GM12873 (cell line): ENCODE results near the gene FRMD5.

ENCODE experiments used
- TF ChIP-seq, protein P1 (sequence below): IDR thresholded peaks from 2 replicates; pipeline ENCODE4 v1.5.1; 2012; ENCODE audit warnings: low read depth, mild to moderate bottlenecking, moderate library complexity, low read length, control low read depth; ENCODE audit not compliant: insufficient read depth; ENCODE audit errors: missing control alignments

FRMD5 gene

GRCh38 chr15:44066211-44066827 is 128.8 kb downstream of the FRMD5 start:
- TF ChIP-seq, protein P1, sequence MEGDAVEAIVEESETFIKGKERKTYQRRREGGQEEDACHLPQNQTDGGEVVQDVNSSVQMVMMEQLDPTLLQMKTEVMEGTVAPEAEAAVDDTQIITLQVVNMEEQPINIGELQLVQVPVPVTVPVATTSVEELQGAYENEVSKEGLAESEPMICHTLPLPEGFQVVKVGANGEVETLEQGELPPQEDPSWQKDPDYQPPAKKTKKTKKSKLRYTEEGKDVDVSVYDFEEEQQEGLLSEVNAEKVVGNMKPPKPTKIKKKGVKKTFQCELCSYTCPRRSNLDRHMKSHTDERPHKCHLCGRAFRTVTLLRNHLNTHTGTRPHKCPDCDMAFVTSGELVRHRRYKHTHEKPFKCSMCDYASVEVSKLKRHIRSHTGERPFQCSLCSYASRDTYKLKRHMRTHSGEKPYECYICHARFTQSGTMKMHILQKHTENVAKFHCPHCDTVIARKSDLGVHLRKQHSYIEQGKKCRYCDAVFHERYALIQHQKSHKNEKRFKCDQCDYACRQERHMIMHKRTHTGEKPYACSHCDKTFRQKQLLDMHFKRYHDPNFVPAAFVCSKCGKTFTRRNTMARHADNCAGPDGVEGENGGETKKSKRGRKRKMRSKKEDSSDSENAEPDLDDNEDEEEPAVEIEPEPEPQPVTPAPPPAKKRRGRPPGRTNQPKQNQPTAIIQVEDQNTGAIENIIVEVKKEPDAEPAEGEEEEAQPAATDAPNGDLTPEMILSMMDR = peak; percentile 73

GRCh38 chr15:44064706-44065105 is 130.4 kb downstream of the FRMD5 start:
- TF ChIP-seq, protein P1 = no peak

DNA sequence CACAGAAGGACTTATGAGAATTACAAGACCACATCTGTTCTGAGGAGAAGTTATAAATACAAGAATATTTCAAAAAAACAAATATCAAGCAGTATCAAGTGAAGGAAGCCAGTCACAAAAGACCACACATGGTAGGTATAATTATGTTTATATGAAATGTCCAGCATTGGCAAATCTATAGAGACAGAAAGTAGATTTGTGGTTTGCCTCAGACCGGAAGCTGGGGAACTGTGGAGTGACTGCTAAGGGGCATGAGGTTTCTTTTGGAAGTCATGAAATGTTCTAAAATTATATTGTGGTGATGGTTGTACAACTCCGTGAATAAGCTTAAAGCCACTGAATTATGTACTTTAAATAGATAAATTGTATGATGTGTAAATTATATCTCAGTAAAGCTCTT is 136.9 kb downstream of the FRMD5 start:
- TF ChIP-seq, protein P1 = no peak

DNA sequence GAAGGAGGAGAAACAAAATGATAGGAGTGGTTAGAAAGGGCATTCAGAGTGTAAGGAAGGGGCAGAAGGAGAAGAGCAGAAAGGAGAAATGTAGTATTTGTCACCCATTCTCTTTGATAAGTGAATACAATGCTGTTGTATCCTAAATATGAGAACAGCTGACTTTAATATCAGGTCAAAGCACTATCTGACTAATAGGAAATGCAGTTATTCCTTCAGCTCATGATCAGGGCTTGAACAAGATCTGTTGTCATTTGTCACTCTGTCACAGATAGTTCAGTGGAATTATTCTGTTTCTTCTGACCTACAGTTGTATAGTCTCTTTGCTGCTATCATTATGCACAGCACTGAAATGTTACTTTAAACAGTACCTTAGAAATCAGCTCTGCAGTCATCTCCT is 149.4 kb downstream of the FRMD5 start:
- TF ChIP-seq, protein P1 = no peak

GRCh38 chr15:44045217-44045616 is 149.9 kb downstream of the FRMD5 start:
- TF ChIP-seq, protein P1 = no peak

GRCh38 chr15:44038755-44039191 is 156.3 kb downstream of the FRMD5 start:
- TF ChIP-seq, protein P1 = no peak

- TF ChIP-seq, protein P1 = no peak
Observed at GRCh38 chr15:44035781-44036699, 159.0 kb downstream of the FRMD5 start.
